Activated CD8-positive, alpha-beta memory T cell treated with anti-CD3 and anti-CD28 coated beads, Interleukin-2, amount 50 U/mL, for 4 hours (primary cell): ENCODE measurements around the gene CNPY1.
A peak's percentile ranks its signal among the peaks of the same experiment; 100 is the strongest.

Experiments used
- DNase-seq: peaks from one replicate; pipeline ENCODE4 v3.0.0-alpha.2; 2020

CNPY1 gene

DNA sequence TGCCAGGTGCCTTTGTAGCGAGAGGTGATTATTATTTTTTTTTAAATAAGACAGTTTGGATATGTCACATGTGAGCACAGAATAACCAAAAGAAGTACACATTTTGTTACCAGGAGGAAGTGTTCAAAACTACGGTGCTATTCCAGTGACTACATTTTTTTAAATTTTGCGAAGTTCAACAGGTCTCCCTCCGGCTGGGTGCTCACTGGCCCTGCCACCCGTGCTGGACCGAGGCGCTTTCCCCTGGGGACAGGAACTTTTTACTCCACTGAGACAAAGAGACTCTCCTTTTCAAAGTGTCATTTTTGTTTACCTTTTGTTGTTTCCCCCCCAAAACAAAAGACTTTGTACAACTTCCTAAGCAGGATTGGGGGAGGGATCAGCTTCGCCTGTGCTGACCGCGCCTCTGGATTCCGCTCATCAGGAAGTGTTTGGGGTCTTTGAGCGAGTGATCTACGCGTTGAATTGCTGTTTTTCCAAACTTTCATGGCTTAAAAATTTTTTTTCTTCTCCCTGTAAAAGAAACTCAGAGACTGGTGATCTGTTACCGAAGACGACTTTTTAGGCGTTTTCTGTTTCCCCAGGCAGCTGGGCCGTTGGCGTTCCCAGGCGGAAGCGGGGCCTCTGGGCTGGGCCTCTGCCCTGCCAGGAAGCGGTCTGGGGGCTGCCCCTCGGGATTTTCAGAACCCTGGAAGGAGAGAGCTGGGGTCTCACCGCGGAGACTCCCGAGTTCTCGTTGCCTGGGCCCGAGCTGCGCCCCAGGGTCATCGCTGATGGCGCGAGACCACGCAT, 81.2 kb downstream of the CNPY1 start:
- no peak for DNase-seq

DNA sequence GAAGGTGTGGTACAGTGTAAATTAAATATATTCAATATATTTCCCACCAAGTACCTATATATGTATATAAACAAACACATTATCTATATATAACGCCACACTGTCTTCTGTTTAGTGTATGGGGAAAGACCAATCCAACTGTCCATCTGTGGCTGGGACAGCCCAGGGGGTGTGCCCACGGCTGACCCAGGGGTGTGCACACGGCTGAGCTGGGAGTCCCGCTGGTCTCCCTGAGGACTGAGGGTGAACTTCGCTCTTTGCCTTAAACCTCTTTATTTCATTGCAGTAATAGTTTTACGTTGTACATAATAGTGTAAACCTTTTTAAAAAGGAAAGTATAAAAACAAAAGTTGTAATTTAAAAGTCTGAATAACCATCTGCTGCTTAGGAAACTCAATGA, 82.2 kb downstream of the CNPY1 start:
- no peak for DNase-seq

DNA sequence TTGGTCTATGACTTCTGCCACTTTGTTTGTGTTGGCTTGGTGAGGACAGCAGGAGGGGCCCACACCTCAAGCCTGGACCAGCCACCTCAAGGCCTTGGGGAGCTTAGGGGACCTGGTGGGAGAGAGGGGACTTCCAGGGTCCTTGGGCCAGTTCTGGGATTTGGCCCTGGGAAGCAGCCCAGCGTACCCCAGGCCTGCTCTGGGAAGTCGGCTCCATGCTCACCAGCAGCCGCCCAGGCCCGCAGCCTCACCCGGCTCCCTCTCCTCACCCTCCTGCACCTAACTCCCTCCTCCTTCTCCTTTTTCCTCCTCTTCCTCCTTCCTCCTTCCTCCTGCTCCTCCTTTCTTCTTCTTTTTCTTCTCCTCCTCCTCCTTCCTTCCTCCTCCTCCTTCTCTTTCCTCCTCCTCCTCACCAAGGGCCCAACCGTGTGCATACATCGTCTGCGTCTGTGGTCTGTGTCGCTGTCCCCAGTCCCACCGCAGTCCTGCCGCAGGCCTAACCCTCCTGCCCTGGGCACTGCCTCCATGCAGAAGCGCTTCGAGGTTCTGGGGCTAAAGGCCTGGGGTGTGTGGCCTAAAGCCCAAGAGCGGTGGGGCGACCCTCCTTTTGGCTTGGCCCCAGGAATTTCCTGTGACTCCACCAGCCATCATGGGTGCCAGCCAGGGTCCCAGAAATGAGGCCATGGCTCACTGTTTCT, 83.1 kb downstream of the CNPY1 start:
- DNase-seq: no peak

DNA sequence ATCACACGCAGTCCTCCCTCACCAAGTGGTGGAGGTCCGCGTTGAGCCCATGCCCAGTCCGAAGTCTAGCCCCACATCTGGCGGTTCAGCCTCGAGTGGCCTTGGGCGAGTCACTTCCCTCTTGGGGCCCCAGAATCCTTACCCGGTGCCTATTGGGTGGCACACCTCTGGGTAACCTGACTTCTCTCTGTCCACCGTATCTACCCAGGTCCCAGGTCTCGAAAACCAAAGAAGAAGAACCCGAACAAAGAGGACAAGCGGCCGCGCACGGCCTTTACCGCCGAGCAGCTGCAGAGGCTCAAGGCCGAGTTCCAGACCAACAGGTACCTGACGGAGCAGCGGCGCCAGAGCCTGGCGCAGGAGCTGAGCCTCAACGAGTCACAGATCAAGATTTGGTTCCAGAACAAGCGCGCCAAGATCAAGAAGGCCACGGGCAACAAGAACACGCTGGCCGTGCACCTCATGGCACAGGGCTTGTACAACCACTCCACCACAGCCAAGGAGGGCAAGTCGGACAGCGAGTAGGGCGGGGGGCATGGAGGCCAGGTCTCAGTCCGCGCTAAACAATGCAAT, 84.1 kb downstream of the CNPY1 start:
- DNase-seq: no peak

DNA sequence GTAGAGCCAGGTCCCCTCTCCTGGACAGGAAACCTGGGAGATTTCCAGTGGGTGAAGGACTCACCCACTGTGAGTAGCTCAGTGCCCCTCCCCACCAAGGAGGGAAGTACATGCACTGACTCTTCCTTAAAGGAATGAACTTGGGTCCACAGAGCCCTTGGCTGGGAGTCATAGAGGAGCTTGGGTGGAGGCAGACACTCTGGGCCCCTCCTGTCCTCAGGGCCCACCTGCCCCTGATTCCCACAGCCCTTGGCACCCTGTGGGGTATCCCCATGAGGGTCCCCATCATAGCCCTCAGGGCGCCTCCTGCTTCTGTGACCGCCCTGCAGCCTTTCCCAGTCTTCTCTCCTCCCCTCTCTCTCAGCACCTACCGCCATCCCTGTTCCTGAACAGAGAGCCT, 84.7 kb downstream of the CNPY1 start:
- no peak for DNase-seq

DNA sequence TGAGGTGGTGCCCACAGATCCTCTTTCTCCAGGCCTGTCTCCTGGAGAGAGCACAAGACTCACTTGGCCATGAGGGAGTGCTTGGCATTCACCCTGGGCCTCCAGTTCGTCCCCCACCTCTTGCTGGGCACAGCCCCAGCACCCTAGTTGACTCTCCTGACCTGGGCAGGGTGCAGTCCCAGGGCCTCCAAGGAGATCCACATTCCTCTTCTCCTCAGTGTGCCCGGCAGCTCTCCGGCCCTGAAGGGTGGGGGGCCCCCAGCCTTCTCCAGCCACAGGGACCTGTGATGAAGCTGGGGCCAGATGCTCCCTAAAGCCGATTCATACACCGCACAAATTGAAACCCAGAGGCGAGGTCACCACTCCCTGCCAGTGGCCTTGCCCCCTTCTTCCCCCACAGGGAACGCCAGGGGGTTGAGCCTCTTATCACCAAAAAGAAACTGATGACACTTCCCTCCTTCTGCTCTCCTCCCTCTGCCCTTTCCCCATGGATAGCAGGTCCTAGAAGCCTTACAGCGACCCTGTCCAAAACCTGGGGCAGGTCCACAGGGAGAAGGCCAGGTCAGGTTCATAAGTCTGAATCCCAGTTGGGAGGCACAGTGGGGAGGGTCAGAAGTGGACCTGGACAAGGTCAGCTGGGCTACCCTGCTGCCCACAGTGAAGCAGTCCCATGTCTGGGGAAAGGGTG, 85.3 kb downstream of the CNPY1 start:
- no peak for DNase-seq

DNA sequence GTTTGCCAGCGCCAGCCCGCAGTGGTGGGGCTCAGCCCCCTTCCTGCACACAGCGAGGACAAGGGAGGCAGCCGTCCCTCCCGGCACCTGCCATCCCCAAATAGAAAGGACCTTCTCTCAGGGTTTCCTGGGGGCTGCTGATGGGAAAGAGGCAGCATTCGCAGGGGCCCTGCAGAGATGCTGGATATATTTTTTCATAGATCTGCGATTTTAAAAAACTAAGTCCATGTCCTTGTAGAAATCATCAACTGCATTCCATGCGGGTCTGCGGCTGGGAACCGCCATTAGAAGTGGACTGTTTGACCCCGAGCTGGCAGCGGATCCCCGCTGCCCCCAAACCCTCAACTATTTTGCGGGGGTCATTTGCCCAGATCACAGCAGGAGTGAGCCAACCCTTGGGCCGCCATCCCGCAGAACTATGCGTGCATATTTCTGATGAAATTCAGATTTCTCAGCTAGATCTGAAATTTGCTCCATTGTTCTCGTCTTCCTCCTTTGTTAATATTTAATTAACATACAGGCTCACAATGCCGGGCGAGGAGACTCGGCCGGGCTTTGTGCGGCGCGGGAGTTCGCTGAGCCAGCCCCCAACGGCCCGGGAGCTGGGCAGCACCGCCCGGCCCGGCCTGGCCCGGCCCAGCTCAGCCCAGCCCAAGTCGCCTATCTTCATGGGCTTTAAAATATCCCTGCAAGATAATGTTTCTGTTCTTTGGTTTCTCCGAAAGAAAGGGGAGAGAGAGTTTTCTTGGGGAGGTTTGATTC, 86.5 kb downstream of the CNPY1 start:
- no peak for DNase-seq

DNA sequence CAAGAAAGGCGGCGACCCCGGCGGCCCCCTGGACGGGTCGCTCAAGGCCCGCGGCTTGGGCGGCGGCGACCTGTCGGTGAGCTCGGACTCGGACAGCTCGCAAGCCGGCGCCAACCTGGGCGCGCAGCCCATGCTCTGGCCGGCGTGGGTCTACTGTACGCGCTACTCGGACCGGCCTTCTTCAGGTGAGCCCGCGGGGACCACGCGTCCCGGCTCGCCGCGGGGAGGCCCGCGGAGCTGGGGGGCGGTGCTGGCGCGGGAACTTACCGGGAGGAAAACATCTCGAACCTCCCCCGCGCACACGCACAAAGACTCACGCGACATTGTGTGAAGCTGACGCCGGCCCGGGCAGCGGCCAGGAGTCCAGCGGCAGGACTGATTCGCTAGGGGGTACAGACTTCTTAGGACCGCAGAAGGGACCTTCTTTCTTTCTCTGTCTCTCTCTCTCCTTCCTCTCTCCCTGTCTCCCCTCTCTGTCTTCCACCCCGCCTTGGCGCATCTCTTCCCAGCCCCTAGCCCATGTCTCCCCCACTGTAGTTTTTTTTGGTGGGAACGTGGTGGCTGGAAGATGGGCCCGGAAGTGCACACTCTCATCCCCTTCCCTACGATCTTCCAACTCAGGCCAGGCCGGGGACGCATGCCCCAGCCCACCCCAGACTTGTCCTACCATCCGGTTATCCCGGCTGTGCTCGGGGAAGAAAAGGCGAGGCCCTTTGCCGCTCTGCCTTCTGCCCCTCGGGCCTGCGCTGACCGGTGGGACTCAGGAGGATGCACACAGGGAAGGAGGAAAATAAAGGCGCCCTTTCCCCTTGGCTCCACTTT, 87.3 kb downstream of the CNPY1 start:
- DNase-seq: no peak

DNA sequence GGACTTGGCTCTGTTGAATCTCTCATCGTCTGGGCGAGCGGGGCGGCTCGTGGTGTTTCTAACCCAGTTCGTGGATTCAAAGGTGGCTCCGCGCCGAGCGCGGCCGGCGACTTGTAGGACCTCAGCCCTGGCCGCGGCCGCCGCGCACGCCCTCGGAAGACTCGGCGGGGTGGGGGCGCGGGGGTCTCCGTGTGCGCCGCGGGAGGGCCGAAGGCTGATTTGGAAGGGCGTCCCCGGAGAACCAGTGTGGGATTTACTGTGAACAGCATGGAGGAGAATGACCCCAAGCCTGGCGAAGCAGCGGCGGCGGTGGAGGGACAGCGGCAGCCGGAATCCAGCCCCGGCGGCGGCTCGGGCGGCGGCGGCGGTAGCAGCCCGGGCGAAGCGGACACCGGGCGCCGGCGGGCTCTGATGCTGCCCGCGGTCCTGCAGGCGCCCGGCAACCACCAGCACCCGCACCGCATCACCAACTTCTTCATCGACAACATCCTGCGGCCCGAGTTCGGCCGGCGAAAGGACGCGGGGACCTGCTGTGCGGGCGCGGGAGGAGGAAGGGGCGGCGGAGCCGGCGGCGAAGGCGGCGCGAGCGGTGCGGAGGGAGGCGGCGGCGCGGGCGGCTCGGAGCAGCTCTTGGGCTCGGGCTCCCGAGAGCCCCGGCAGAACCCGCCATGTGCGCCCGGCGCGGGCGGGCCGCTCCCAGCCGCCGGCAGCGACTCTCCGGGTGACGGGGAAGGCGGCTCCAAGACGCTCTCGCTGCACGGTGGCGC, 88.1 kb downstream of the CNPY1 start, which contains the start of gene EN2:
TSS of gene EN2 (plus strand) at position 19 of the 767 bp plus-strand sequence. CDS start at position 268, 249 bp downstream.
- no peak for DNase-seq

DNA sequence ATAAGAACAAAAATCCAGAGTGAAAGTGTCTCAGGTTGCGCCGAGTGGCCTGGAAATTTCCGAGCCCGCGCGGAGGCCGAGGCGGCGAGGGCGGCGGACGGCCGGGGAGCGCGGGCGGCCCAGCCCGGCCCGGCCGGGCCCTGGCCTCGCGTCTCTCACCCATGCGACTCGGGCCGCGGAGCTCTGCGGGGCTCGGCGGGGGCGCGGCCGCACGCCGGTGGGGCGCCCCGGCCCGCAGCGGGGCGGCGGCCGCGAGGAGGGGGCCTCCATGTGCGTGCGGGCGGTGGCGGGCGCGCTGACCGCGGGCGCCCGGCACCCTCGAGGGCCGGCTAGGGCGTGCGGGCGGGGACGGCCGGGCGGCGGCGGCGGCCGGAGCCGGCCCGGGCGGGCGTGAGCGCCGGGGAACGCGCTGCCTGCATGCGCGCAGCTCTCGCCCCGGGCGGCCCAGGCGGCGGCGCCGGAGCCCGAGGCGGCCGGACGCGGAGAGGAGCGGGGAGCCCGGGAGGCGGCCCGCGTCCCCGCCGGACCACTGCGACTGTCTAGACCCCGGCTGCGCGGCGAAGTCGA, 88.7 kb downstream of the CNPY1 start:
- DNase-seq: no peak

DNA sequence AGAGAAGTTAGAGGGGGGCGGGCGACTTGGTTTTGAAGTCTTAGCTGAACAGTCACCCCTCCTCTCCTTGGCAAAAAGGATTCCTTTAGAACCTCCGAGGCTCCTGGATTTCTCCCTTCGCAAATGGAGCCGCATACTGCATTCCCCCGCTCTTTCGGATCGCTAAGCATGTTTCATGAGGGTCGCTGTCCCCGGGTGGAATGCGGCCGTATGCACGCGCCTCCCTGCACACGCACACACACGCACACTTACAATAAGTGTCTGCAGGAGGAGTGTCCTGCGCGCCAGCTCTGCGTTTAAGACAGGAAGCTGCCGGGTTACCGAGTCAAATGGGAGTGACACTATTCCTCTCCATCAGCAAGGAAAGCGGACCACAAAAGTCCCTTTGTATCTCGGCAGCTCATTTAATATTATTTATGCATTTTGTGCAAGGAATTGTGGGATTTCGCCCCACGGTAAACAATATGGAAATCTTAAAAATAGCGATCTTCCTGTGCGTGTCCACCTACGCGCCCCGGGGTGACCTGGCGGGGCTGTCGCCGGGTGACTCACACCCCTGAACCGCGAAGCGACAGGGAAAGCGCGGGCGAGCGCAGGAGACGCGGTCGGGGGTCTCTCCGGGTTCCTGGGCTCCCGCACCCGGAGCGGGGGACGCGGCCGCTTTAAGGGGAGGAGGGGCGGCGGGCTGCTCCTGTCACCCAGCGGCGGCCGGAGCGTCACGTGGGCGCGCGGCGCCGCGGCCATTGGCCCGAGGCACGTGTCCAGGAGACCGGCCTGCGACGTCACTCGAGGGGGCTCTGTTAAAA, 89.4 kb downstream of the CNPY1 start:
- DNase-seq: peak; percentile 27

DNA sequence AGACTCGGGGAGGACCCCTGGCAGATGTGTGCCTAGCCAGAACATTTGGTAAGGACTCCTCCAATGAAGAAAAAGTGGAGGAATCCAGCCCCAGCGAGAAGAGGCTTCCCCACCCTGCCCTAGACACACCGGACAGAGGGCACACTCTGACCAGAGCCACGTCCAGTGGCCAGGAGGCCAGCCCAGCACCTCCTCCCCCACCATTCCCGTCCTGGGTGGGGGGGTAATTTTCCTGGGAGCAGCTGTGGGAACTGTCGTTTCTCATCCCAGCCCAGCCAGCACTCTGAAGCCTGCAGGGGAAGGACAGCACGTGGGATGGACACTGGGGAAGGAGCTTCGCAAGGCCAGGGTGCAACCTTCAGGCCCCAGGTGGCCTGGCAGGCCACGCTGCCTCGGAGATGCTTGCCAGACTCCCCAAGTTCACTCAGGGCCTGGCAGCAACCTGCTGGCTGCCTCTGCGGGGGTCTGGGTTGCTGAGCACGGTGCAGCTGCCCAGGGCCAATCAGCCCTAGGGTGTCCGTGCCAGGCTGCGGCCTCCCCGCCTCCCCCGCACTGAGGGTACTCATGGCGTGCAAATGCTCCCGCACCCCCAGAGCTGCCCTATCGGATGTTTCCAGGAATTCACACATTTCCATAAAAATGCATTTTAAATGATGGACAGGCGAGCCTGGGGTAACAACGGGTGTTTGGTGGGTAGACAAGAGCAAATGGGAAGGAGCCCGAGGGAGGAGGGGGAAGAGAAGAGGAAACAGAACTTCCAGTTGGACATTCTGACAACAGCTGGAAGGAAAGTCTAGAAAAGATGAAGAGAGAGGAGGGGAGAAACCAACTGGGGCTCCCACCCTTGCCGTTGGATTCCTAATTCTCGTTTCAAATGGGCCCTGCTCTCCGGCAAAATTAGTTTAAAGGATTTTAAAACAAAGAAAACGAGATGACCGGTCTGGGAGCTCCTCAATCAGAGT, 90.3 kb downstream of the CNPY1 start:
- no peak for DNase-seq

DNA sequence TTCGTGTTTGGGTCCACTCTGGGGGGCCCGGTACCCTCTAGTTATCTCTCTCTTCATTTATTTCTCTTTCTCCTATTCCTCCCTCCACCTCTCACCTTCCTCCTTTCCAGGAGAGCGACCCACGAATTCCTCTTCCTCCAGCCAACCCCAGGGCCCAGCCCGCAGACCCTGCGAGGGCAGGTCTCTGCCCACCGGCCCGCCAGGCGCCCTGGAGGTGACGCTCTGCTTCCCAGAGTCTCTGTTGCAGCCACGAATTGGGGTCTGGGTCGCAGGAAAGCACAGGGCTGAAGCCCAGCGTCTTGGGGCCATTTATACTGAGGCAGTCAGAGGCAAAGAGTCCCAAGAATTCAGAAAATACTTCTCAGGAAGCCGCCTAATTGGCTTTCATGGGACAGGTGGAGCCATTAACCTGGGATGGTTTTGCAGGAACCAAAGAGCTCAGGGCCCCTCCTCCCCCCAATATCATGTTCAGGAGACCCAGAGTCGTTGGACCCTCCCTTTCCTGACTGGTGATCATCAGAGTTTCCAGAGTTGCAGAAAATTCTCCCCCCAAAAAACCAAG, 91.1 kb downstream of the CNPY1 start:
- no peak for DNase-seq

DNA sequence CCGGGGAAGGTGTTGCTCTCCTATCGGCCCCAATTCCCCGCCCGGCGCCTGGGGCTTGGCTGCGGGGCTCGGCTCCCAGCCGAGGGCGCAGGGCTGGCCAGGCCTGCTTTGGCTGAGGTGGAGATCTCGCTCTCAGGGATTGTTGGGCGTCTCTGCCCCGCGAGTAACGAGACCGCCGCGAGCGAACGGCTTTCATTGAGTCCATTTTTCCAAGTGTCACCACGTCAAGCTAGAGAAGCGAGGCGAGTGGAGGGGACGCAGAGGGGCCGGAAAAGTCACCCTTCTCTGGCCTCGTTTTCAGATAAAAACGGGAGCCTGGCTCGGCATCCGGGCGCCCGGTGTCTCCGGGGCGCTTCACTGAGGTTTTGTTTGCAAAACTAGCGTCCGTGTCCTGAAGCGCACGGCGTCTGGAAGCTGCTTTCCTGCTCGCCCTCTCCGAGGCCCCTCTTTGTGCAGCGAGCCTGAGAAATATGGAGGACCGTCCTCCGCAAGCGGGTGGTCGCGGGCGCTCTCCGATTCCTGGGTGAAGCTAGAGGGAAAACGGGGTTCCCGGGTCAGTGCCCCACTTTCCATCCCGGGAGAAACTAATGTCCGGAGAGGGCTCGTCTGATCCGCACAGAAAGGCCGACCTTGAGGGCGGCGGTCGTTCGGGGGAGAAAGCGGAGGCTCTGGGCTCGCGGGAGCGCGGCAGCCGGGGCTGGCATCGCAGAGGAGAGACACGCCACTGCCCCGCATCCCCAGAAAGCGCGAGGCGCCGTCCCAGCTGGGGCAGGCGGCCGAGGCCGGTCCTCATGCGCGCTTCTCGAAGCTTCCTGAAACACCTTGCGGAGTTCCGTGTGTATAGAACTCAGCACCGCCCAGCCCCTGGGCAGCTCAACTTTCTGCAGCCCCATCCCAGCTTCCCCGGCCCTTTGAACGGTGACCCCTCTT, 91.9 kb downstream of the CNPY1 start:
- no peak for DNase-seq

DNA sequence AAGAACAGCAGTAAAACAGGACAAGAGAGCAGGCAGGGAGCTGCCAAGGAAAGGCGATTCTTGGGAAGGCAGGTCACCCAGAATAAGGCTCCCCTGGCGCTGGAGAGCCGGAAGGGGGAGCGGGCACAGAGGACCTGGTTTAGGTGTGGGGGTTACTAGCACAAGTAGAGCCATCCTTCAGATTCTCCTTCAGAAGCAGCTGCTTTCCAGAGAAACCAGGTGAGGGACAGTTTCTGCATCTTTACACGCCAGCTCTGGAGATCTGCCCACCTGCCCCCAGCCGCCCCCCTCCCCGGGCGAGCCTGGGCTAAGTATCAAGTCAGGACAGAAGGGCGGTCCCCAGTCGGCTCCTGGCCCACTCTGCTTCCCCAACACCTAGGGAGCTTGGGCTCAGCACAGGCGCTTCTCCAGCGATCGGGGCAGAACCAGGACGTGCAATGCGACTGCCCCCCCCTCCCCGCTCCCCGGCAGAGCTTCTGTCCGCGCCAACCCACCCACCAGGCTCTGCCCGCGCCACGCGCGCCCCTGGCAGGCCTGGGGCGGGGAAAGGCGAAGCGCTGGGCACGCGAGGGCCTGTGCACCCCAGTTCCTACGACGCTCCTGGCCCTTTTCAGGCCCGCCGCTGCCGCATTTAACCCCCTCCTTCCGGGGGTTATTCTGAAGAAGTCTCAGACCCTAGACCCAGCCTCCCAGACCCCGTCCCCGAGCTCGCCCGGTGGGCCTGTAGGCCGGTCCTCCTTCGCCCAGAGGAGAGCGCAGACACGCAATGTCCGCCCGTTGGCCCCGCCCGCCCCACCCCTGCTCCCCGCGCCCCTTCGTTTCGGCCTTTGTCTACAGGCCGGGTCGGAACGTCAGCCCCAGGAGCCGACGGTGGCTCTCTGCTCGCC, 92.8 kb downstream of the CNPY1 start:
- no peak for DNase-seq
